Measurements from ENCODE around the gene MRPL36.

MRPL36 gene

DNA sequence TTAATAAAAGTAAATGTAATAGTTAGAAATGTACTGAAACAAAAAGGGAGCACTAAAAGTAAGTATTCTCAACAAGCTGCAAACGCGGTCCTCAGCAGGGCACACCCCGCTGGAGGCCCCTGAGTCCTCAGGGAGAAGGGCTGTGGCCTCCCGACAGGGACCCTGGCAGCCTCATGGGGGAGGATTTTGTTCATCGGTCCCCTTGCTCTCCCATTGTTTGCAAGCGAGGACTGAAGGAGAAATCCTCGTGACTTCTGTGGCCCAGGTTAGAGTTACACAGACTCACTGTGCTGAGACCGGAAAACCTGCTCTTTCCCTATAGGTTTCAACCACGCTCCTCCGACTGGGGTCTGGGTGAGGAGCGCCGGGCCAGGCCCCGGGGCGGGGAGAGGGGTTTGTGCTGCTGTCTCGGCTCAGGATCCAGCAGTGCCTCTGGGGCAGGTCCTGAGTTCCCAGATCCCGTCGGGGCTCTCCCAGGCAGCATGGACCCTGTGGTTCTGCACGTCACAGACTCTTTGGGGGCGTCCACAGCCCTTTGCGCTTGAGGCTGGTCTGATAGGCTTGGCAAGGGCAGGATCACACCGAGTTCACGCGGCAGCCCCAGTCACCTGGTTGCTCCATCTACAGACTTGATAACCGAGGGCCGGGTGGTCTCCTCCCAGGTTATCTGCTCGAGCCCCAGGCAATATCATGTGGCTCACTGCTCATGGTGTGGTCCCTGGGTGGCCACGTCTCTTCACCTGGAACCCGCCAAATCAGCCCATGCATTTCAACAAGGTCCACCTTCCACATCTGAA lies 38.8 kb downstream of the MRPL36 start:
- TF ChIP-seq Cebpa-rat (IDR thresholded peaks at IDR 0.05), result no peak
- Histone ChIP-seq H3K36me3 (no peaks in the 10 kb centered on the region), H4K20me1 (peaks cover 0 to 7% (median 0%) of the 10 kb centered on the region in 11 experiments; a peak in 2 of 22 replicates), H3K4me1 (peaks cover 26 to 66% (median 58%) of the 10 kb centered on the region in 10 experiments), H3K4me3 (no peak overlapping the region), H3K9ac (no peak overlapping the region), H3K27me3 (peaks cover 0 to 54% (median 9%) of the 10 kb centered on the region in 11 experiments; a peak in 16 of 22 replicates), H3K9me3 (replicated peaks in 1 of 11) (peaks cover 9 to 23% (median 20%) of the 10 kb centered on the region in 11 experiments), H3K27ac (no peak overlapping the region), H3K4me2 (peak overlapping the region in 10 of 11 experiments; percentile 32 to 90 (median 58); a peak in 18 of 22 replicates)

DNA sequence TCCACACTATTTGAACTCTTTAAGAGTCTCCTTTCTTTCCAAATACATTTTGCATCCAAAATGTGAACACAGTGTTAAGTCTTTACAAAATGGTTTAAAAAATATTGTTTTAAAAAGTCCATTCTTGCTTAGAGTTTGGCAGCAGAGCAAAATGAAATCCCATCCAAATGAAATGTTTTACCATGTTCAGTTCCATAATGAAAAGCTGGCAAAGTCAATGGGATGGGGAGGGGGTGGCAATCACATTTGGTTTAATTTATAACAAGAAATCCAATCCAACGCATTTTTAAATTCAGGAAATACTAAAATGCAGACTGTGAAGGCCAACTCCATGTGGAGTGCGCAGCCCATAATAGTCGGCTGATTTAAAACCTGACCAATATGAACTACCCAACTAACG lies 39.4 kb downstream of the MRPL36 start:
- Histone ChIP-seq H4K20me1 (peaks cover 0 to 7% (median 0%) of the 10 kb centered on the region in 11 experiments; a peak in 2 of 22 replicates), H3K9ac (no peak overlapping the region), H3K4me2 (peak overlapping the region in 9 of 11 experiments; percentile 37 to 90 (median 70); a peak in 16 of 22 replicates), H3K9me3 (replicated peaks in 1 of 11) (peaks cover 9 to 20% (median 20%) of the 10 kb centered on the region in 11 experiments), H3K36me3 (no peaks in the 10 kb centered on the region), H3K27ac (no peak overlapping the region), H3K4me3 (no peak overlapping the region), H3K4me1 (peaks cover 26 to 71% (median 63%) of the 10 kb centered on the region in 10 experiments), H3K27me3 (peaks cover 0 to 54% (median 9%) of the 10 kb centered on the region in 11 experiments; a peak in 16 of 22 replicates)
- TF ChIP-seq Cebpa-rat (IDR thresholded peaks at IDR 0.05), result no peak

DNA sequence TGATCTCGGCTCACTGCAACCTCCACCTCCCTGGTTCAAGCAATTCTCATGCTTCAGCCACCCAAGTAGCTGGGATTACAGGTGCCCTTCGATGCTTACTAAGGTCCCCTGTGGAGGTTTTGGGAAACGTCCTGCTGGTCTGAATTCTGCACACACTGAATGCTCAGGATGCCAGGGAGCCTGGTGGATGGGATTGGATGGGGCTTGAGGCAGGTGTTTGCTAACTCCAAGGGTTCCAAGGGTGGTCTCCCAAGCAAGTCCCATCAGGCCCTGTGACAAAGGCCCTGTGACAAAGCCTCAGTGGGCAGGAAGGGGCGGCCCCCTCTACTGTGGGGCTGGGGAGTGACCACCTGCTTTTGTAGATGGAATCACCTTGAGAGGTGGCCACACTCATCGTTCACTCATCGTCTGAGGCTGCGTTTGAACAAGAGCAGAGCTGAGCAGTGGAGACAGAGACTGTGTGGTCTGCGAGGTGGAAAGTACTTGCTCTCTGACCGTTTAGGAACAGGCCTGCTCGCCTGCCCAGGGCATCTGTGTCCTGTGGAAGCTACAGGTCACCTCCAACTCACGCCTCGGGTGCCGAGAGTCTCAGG lies 40.2 kb downstream of the MRPL36 start:
- H3K4me2 ChIP-seq, result peak overlapping the region in 1 of 11 experiments; percentile 89; a peak in 1 of 22 replicates
- H3K4me3 ChIP-seq, result no peak overlapping the region
- peaks cover 0 to 49% (median 9%) of the 10 kb centered on the region in 11 experiments; a peak in 16 of 22 replicates for H3K27me3 ChIP-seq
- peaks cover 0 to 7% (median 0%) of the 10 kb centered on the region in 11 experiments; a peak in 2 of 22 replicates for H4K20me1 ChIP-seq
- H3K27ac ChIP-seq, result no peak overlapping the region
- no peaks in the 10 kb centered on the region for H3K36me3 ChIP-seq
- H3K9ac ChIP-seq, result no peak overlapping the region
- peaks cover 9 to 20% (median 20%) of the 10 kb centered on the region in 11 experiments for H3K9me3 ChIP-seq (replicated peaks in 1 of 11)
- no peak for TF ChIP-seq Cebpa-rat (IDR thresholded peaks at IDR 0.05)
- H3K4me1 ChIP-seq, result peaks cover 26 to 71% (median 57%) of the 10 kb centered on the region in 10 experiments

DNA sequence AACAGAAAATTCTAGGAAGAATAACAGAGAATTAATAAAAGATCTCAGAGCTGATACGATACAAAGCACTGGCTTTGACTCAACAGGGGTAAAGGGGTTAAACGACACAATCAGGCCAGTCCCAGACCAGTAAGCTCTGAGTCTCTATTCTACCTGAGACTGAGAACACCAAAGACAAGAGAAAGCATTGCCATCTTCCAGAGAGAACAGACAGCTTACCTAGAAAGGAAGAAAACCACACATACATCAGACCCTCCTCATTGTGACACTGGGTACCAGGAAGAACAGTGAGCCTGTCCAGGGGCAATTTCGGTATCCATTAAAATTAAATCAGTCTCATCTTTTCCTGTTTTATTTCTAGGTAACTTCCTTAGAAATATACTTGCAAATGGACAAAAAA lies 41.1 kb downstream of the MRPL36 start:
- no peak for TF ChIP-seq Cebpa-rat (IDR thresholded peaks at IDR 0.05)
- Histone ChIP-seq H3K4me1 (peaks cover 22 to 65% (median 48%) of the 10 kb centered on the region in 10 experiments), H3K27ac (no peak overlapping the region), H3K9ac (no peak overlapping the region), H3K4me2 (no peak overlapping the region), H3K9me3 (replicated peaks in 1 of 11) (peaks cover 9 to 20% (median 20%) of the 10 kb centered on the region in 11 experiments), H3K27me3 (peaks cover 0 to 40% (median 9%) of the 10 kb centered on the region in 11 experiments; a peak in 16 of 22 replicates), H3K36me3 (no peaks in the 10 kb centered on the region), H3K4me3 (no peak overlapping the region), H4K20me1 (peaks cover 0 to 7% (median 0%) of the 10 kb centered on the region in 11 experiments; a peak in 2 of 22 replicates)

DNA sequence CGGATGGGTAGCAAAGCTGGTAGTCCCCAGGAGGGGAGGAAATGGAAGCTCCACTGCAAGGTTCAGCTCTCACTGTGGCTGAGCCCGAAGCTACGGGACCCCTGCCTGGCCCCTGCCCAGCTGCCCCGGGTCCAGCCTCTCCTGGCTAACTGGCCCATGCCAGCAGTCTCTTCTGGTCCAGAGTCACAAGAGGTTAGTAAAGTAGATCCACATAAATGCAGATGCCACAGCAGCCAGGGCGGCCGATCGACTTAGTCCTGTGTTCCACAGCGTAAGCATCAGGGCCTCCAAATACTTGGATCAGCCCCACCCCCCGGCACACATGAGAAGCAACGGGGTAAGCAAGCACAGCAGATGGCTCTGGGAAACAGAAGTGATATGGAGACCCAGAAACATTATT lies 42.1 kb downstream of the MRPL36 start:
- H3K4me3 ChIP-seq, result no peak overlapping the region
- H3K27me3 ChIP-seq, result peaks cover 0 to 31% (median 9%) of the 10 kb centered on the region in 11 experiments; a peak in 16 of 22 replicates
- H3K4me1 ChIP-seq, result peaks cover 13 to 61% (median 43%) of the 10 kb centered on the region in 10 experiments
- TF ChIP-seq Cebpa-rat (IDR thresholded peaks at IDR 0.05), result no peak
- H3K36me3 ChIP-seq, result no peaks in the 10 kb centered on the region
- H3K9ac ChIP-seq, result no peak overlapping the region
- no peak overlapping the region for H3K27ac ChIP-seq
- H4K20me1 ChIP-seq, result peaks cover 0 to 5% (median 0%) of the 10 kb centered on the region in 11 experiments; a peak in 1 of 22 replicates
- H3K4me2 ChIP-seq, result no peak overlapping the region
- peaks cover 9 to 20% (median 20%) of the 10 kb centered on the region in 11 experiments for H3K9me3 ChIP-seq (replicated peaks in 1 of 11)

DNA sequence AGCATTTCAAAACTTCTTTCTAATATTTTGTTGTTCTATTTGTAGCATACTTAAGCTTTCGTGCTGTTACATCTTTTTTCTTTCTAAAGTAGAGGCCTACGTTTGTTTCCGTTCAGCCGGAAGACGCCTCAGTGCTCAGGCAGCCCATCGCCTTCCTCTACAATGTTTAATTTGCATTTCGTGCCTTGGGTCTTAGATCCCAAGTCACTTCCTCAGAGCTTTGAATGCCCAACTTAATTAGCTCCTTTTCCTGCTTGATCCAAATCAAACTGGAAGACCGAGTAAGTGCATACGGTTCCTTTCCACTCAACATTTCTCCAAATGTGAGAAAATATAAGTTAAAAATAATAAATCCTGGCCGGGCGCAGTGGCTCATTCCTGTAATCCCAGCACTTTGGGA lies 43.2 kb downstream of the MRPL36 start:
- Histone ChIP-seq H4K20me1 (no peaks in the 10 kb centered on the region; a peak in 1 of 22 replicates), H3K27ac (no peak overlapping the region; a peak in 1 of 22 replicates), H3K4me1 (peaks cover 13 to 61% (median 42%) of the 10 kb centered on the region in 10 experiments; a peak in 18 of 20 replicates), H3K9me3 (replicated peaks in 1 of 11) (peaks cover 9 to 20% (median 20%) of the 10 kb centered on the region in 11 experiments), H3K27me3 (peaks cover 0 to 20% (median 9%) of the 10 kb centered on the region in 11 experiments; a peak in 16 of 22 replicates), H3K4me2 (peak overlapping the region in 10 of 11 experiments; percentile 7 to 71 (median 48); a peak in 18 of 22 replicates), H3K4me3 (0 out of 20 replicates have a peak overlapping the region, but pooled peaks of 1 of the 10 experiments have one; percentile 1), H3K9ac (no peak overlapping the region), H3K36me3 (no peaks in the 10 kb centered on the region)
- no peak for TF ChIP-seq Cebpa-rat (IDR thresholded peaks at IDR 0.05)

DNA sequence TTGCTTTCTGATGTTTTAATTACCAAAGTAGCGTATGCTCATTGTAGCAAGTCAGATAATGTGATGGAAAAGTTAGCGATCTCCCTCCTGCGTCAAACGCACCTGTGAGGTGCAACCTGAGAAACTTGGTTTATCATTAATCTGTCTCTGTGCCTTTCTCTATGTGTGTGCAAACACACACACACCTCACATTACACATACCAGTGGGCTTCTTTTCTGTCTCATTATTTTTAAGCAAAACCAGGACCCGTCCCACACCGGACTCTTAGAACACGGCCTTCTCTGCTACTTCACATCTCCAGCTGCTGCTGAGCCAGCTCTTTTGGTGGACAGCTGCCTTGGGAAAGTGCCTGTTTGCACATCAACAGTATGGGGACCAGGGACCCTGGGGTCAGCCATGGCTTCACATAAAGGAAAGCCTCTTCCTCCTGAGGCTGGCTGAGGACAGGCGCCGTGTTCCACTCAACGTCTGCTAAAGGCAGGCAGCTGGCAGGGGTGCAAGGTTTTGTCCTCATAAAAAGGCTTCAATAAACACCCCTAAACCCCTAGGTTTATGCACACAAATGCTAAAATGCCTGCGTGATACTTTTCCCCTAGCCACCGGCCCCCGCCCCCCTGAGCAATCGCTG lies 44.2 kb downstream of the MRPL36 start:
- no peak for TF ChIP-seq Cebpa-rat (IDR thresholded peaks at IDR 0.05)
- H3K4me3 ChIP-seq, result no peak overlapping the region
- peaks cover 7 to 57% (median 39%) of the 10 kb centered on the region in 10 experiments; a peak in 18 of 20 replicates for H3K4me1 ChIP-seq
- no peak overlapping the region for H3K9ac ChIP-seq
- H3K27me3 ChIP-seq, result peaks cover 0 to 10% (median 0%) of the 10 kb centered on the region in 11 experiments; a peak in 9 of 22 replicates
- H4K20me1 ChIP-seq, result no peaks in the 10 kb centered on the region
- peaks cover 9 to 20% (median 20%) of the 10 kb centered on the region in 11 experiments for H3K9me3 ChIP-seq (replicated peaks in 1 of 11)
- H3K36me3 ChIP-seq, result no peaks in the 10 kb centered on the region
- H3K4me2 ChIP-seq, result peak overlapping the region in 7 of 11 experiments; percentile 4 to 71 (median 55); a peak in 11 of 22 replicates
- H3K27ac ChIP-seq, result no peak overlapping the region

DNA sequence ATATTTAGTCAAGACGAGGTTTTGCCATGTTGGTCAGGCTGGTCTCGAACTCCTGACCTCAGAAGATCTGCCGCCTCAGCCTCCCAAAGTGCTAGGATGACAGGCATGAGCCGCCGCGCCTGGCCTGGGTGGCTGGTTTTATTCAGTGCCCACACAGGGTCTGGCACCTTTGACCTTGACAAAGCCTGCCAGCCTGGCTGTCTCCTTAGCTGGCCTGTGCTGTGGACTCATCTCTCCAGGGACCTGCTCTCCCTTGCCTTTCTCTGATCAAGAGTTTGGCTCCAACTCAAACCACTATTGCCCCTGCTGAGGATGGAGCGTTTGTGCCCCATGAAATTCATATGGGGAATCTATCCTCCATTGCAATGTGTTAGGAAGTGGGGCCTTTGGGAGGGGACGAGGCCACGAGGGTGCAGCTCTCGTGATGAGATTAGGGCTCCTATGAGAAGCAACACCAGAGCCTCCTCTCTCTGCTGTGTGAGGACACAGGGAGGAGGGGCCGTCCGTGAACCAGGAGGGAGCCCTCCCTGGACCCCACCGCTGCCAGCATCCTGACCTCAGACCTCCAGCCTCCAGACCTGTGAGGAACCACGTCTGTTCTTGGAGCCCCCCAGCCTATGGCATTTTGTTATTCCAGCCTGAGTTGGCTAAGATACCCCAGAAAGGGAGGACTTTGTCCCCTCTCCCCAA lies 45.0 kb downstream of the MRPL36 start:
- Histone ChIP-seq H3K4me2 (peak overlapping the region in 6 of 11 experiments; percentile 10 to 59 (median 31); a peak in 6 of 22 replicates), H3K27me3 (peaks cover 0 to 2% (median 0%) of the 10 kb centered on the region in 11 experiments; a peak in 1 of 22 replicates), H3K4me3 (no peak overlapping the region), H3K9me3 (replicated peaks in 1 of 11) (peaks cover 9 to 20% (median 20%) of the 10 kb centered on the region in 11 experiments), H4K20me1 (no peaks in the 10 kb centered on the region), H3K27ac (no peak overlapping the region), H3K4me1 (peaks cover 7 to 55% (median 36%) of the 10 kb centered on the region in 10 experiments; a peak in 18 of 20 replicates), H3K36me3 (no peaks in the 10 kb centered on the region), H3K9ac (no peak overlapping the region)
- TF ChIP-seq Cebpa-rat (IDR thresholded peaks at IDR 0.05), result no peak

Data from BLaER1 treated with 17β-estradiol and CSF1 and Interleukin-3, amounts not matched to agents 10 nM and 100 nM (cell line).